Caki2 (cell line): ENCODE results near the gene LIMK1. TPM values are rescaled to one million over a fixed set of nuclear protein-coding genes. Genes with fewer than 3 reads are reported as not detected.
"Not testable (repeated sequence)": the region's sequence is repeated elsewhere in the genome, so short reads cannot be mapped to it uniquely, and the experiment has no call there.

Experiments used
- DNase-seq: peaks from one replicate; pipeline ENCODE4 v3.0.0-alpha.2; 2015; ENCODE audit warnings: low read depth
- in situ Hi-C: cut with HindIII; loops from 2 replicates; pipeline ENCODE4 v1.10.0; 2016; ENCODE audit warnings: low sequenced_read_pairs, low pct_unique_long_range_greater_than_20kb, mixed read lengths
- total RNA-seq: library from RNA; depleted of rRNA; stranded (reverse); fragments of >200 nt; shearing (Covaris generic); gene quantifications from 2 replicates; pipeline ENCODE4 v1.2.3, GENCODE V29; 2014; ENCODE audit warnings: low replicate concordance; rRNA removed

LIMK1 gene
- total RNA-seq, 1 experiment from 2014 or later, result 50.7 TPM

- in situ Hi-C loops, result no loop called here
- no peak for DNase-seq
These were observed 59.8 kb downstream of the LIMK1 start for GRCh38 chr7:74143383-74143782.

- DNase-seq, result no peak
- in situ Hi-C loops, result no loop called here
These were observed 64.9 kb downstream of the LIMK1 start for GRCh38 chr7:74148491-74148890.

GRCh38 chr7:74149071-74149470, 65.5 kb downstream of the LIMK1 start:
- in situ Hi-C loops, result no loop called here
- DNase-seq, result no peak

- DNase-seq, result no peak
- in situ Hi-C loops, result no loop called here
These were observed 66.0 kb downstream of the LIMK1 start for GRCh38 chr7:74149603-74150002.

- in situ Hi-C loops, result no loop called here
- DNase-seq, result no peak
These were observed 70.1 kb downstream of the LIMK1 start for GRCh38 chr7:74153736-74154135.

GRCh38 chr7:74155810-74156395, 72.3 kb downstream of the LIMK1 start:
- no peak for DNase-seq
- in situ Hi-C loops, result no loop called here

GRCh38 chr7:74157605-74158004, 74.0 kb downstream of the LIMK1 start:
- in situ Hi-C loops, result no loop called here
- no peak for DNase-seq

- in situ Hi-C loops, result no loop called here
- no peak for DNase-seq
These were observed 81.4 kb downstream of the LIMK1 start for GRCh38 chr7:74164985-74165456.

GRCh38 chr7:74165867-74166593, 82.4 kb downstream of the LIMK1 start:
- in situ Hi-C loops, result no loop called here
- no peak for DNase-seq

GRCh38 chr7:74167324-74167723, 83.7 kb downstream of the LIMK1 start:
- in situ Hi-C loops, DNase-seq: not testable (repeated sequence)

Other genes starting within 250 kb of the LIMK1 start
- 60.4 and 71.8 TPM in 2 replicates for gene METTL27, start 241.3 kb upstream of the LIMK1 start, total RNA-seq
- gene TMEM270, start 222.6 kb upstream of the LIMK1 start, total RNA-seq, result 1.7 TPM in 1 of 2 replicates, not detected in the other
- gene ELN, start 55.6 kb upstream of the LIMK1 start, total RNA-seq, result 0.27 TPM in 1 of 2 replicates, not detected in the other
- gene EIF4H, start 90.6 kb downstream of the LIMK1 start, total RNA-seq, result 341 and 380 TPM in 2 replicates
- 0.84 and 5.4 TPM in 2 replicates for gene LAT2, start 126.2 kb downstream of the LIMK1 start, total RNA-seq
- gene RFC2, start 170.6 kb downstream of the LIMK1 start, total RNA-seq, result 50.5 and 52.0 TPM in 2 replicates
- 20.5 and 35.9 TPM in 2 replicates for gene CLIP2, start 205.6 kb downstream of the LIMK1 start, total RNA-seq